GM10847 (cell line): ENCODE data around the gene GAA.

Experiments
- POLR2A ChIP-seq: IDR thresholded peaks from 2 replicates; pipeline ENCODE4 v1.6.1; 2011; ENCODE audit not compliant: insufficient read length; ENCODE audit errors: extremely low read depth

The GAA gene

DNA sequence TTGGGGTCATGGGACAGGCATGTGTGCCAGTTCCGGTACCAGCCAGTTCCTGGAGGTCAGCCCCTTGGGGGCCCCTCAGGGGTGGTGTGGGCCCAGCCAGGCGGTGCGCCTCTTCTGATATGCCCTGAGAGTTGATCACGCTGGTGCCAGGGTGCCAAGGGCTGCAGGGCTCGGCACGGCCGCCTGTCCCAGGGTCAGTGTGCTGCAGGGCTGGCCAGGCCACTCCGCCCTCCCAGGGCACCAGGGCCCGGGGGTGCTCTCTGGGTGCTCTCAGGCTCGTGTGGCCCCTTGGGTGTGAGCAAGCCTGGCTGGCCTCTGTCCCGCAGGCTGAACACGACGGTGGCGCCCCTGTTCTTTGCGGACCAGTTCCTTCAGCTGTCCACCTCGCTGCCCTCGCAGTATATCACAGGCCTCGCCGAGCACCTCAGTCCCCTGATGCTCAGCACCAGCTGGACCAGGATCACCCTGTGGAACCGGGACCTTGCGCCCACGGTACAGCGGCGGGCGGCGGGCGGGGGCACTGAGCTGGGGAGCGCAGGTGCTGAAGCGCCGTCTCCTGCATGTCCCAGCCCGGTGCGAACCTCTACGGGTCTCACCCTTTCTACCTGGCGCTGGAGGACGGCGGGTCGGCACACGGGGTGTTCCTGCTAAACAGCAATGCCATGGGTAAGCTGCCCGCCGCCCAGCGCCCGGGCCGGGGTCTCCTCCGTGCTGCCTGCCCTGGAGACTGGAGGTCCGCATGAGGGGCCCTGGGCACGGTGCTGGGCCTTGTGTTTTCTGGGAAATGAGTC lies 6.0 kb downstream of the GAA start:
- no peak for TF ChIP-seq POLR2A

DNA sequence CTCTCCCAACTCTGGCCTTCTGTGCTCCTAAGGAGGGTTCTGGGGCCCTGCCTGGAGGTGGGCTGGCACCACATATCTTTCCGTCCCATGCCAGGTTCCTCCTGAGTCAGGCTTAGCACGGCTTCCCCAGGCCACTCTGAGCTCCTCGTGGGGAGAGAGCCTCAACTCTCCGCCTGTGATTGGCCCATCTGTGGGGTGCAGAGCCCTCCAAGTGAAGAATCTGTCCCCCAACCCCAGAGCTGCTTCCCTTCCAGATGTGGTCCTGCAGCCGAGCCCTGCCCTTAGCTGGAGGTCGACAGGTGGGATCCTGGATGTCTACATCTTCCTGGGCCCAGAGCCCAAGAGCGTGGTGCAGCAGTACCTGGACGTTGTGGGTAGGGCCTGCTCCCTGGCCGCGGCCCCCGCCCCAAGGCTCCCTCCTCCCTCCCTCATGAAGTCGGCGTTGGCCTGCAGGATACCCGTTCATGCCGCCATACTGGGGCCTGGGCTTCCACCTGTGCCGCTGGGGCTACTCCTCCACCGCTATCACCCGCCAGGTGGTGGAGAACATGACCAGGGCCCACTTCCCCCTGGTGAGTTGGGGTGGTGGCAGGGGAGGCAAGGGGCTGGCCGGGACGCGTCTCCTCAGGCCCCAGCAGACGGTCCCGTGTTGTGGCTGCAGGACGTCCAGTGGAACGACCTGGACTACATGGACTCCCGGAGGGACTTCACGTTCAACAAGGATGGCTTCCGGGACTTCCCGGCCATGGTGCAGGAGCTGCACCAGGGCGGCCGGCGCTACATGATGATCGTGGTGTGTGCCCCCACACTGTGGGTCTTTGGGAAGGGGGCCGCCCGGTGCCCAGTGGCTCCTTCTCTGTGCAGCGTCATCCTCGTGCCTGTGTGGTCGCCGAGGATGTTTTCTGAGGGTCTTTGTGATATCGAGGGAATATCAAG lies 6.9 kb downstream of the GAA start:
- no peak for TF ChIP-seq POLR2A

DNA sequence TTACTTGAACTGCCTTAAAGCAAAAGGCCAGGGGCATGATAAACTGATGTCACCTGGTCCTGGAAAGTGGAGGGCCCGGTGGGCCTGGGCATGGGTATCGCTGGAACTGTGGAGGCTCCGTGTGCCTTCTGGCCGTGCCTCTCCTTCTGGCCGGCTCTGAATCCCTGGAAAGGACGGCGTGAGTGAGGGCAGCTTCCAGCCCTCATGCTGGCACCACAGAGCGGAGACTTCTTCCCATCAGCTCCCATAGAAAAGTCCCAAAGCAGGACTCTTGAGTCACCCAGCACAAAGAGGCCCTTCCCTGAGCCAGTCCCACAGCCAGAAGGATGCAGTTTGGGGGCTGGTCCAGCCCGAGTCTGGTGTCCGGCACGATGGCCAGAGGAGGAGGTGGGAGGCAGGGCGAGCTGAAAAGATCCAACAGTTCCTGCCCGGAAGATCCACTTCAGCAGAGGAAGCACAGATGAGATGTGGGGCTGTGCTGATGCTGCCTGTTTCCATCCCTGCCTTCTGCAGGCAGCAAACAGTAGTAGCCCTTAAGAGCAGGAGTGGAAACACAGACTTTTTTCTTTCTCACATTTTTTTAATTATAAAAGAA lies 7.8 kb downstream of the GAA start:
- TF ChIP-seq POLR2A = no peak

DNA sequence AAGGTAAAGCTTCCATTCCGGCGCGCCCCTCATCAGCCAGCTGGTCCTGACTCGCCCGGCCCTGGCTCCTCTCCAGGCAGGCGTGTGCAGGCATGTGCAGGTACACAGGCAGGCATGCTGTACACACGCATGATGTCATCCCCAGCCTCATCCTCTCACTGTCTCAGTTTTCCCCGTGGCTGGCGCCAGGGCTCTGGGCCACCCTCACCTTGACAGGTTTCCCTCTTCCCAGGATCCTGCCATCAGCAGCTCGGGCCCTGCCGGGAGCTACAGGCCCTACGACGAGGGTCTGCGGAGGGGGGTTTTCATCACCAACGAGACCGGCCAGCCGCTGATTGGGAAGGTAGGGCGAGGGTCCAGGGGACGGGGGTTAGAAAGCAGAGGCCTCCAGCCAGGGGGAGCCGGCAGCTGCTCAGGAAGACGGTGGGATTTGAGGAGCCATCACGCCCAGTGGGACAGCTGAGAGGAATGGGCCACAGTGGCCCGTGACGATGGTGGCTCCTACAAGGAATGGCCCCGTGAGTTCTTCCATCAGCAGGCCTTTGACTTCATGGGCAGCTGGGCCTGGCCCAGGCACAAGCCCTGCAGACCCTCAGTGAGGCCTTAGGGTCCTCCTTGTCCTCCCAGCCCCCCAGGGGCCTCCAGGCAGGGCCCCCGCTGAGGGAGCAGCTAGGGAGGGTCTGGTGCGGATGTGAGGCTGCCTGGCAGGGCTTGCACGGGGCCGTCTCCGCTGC lies 8.5 kb downstream of the GAA start:
- TF ChIP-seq POLR2A = no peak

DNA sequence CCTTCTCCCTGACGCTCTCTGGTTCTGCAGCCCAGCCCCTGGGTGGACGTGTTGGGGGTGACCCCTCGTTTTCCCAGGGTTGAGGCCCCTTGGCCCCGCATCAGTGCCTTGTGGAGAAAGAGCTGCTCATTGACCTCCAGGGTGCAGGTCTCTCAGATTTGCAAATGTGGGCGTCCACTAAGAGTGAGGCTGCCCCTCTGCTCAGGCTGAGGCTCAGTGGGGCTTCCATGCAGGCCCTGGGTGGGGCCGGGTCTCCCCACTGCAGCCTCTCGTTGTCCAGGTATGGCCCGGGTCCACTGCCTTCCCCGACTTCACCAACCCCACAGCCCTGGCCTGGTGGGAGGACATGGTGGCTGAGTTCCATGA lies 9.0 kb downstream of the GAA start:
- TF ChIP-seq POLR2A = no peak

DNA sequence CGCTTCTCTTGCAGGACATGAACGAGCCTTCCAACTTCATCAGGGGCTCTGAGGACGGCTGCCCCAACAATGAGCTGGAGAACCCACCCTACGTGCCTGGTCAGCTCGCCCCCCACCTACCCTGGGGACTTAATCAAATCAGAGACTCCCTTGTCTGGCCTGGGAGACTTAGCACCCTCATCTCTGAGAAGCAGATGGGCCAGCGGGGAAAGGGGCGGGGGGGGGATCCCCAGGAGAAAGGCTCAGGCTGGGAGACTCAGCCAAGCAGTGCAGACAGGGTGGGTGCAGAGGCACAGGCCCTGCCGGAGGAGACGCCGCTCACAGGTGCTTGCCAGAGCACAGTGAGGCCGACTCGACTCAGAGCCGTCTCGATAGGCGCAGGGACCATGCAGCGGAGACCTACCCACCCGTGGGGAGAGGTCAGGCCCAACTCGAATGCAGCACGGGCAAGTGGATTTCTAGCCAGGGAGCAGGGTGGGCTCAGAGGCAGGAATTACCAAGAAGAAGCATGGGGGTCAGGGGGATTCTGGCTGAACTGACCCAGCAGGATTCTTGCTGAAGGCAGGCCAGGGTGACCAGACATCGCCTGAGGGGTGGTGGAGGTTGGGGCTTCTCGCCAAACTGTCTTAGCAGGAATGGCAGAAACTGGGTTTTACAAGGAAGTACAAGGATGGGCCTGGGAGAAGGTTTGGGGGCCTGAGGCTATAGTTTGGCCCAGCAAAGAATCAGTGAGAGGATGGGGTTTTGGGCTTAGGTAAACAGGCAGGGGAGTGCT lies 9.7 kb downstream of the GAA start:
- no peak for TF ChIP-seq POLR2A

DNA sequence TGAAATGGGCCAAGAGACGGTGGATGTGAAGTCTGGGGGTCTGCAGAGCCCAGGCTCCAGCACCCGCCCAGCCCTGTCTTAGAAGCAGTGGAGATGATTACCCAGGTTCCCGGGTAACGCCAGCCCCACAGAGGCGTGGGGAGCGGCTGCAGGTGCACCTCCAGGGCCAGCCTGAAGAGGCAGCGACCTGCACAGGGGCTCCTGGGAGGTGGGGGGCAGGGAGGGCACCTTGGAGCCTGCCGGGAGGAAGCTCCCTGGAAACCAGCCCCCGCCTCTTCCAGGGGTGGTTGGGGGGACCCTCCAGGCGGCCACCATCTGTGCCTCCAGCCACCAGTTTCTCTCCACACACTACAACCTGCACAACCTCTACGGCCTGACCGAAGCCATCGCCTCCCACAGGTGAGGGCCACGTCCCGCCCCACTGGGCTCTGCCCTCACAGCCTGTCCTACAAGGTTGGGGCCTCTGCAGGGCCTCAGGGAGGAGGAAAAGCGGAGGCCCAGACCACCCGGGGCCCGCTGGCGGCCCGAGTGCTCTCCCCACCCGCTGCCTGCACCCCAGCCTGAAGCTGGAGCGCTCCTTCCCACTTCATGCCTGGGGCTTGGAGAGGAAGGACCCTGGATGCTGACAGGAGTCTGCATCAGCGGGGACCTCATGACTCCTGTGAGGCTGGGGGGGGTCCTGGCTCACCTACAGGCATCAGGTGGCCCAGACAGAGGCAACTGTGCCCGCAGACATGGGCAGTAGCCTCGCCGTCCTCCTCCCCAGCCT lies 10.5 kb downstream of the GAA start:
- TF ChIP-seq POLR2A = no peak

DNA sequence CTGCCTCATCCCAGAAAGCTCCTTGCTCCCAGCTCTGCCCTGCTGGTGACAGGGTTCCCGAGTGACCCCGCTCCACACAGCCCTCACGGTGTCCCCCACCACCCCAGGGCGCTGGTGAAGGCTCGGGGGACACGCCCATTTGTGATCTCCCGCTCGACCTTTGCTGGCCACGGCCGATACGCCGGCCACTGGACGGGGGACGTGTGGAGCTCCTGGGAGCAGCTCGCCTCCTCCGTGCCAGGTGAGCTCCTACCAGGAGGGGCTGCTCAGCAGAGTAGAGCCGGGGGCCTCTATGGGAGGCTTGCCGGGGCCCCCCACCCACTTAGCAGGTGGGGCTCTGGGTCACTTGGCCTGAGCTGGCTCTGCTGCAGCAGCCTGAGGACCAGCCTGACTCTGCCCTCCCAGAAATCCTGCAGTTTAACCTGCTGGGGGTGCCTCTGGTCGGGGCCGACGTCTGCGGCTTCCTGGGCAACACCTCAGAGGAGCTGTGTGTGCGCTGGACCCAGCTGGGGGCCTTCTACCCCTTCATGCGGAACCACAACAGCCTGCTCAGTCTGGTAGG lies 11.2 kb downstream of the GAA start:
- no peak for TF ChIP-seq POLR2A

DNA sequence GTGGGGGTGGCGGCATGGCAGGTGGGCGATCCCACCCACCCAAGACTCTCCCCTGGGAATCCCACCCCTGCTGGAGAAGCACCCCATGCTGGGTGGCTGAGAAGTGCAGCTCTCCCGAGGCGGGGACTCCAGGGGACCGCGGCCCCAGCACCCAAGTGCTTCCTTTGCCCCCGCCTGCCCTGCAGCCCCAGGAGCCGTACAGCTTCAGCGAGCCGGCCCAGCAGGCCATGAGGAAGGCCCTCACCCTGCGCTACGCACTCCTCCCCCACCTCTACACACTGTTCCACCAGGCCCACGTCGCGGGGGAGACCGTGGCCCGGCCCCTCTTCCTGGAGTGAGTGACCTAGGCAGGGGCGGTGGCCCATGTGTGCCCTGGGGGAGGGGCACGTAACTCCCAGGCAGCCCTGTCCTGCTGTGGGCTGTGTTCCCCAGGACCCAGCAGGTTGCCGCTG lies 11.7 kb downstream of the GAA start:
- no peak for TF ChIP-seq POLR2A

DNA sequence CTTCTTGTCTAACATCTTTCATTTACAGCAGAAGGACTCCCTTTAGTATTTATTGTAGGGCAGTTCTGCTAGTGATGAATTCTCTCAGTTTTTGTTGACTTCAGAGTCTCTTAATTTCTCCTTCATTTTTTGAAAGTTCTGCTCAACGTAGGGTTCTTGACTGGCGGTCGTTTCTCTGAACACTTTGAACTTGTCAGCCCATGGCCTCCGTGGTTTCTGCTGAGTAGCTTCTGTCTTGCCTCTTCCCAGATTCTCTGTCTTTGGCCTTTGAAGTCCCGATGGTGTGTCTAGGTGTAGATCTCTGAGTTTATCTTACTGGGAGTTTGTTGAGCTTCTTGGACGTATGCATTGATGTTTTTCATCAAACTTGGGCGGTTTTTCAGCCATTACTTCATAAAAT lies 13.4 kb downstream of the GAA start:
- no peak for TF ChIP-seq POLR2A

DNA sequence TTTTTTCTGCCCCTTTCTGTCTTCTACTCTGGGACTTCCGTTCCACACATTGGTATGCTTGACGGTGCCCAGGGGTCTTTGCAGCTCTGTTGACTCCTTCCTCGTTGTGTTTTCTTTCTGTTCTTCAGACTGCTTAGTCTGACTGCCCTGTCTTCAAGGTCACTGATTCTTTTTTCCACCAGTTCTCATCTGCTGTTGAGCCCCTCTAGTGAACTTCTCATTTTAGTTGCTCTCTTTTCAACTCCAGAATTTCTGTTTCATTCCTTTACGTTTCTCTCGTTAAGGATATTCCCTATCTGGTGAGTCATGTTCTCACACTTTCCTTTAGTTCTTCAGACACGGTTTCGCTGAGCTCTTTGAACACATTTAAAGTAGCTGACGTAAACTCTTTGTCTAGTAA lies 13.8 kb downstream of the GAA start:
- no peak for TF ChIP-seq POLR2A

DNA sequence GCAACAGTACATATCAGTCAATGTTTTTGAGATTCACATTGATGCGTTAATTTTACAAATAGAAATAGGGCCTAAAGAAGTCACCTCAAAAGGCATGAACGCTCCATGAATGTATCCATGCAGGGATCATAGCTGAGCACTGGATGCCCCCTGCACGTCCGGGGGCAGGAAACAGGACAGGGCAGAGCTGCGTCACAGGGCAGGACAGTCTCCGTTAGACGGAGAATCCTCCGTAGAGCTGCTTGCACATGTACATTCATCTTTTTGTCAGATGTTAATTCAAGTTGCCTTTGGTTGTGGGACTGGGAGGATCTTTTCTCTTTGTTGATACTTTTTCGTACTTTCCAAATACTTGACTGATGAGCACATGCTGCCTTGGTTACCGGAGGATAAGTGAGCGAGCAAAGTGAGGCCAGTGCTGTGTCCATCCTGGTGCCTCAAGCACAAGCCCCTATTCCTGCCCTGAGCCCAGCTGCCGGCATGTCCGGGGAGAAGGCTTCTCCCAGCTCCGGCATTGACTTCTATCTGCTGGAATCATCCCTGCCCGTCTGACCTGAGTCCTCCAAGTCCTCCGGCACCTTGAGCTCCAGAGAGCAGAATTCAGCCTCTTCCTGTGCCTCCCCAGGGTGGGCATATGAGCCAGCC lies 15.0 kb downstream of the GAA start:
- no peak for TF ChIP-seq POLR2A

DNA sequence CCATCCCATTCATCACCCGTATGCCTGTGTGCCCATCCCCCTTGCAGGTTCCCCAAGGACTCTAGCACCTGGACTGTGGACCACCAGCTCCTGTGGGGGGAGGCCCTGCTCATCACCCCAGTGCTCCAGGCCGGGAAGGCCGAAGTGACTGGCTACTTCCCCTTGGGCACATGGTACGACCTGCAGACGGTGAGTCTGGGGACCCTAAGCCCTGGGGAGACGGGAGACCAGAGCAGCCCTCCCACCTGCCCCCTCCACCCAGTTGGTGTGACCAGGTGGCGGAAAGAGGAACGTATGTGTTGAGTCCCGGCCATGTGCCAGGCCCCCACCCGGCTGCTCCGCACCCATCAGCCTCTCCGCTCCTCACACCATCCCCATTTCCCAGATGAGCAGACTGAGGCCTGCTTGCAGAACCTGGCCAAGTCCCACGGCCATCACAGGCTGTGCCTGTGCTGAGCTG lies 15.6 kb downstream of the GAA start:
- no peak for TF ChIP-seq POLR2A
